DND-41 (cell line): ENCODE measurements around the gene ANKRD26.

ENCODE experiments used
- CTCF ChIP-seq: IDR thresholded peaks from 2 replicates; pipeline ENCODE4 v1.5.1; 2012; ENCODE audit warnings: borderline replicate concordance, low read length, moderate library complexity, mild to moderate bottlenecking; ENCODE audit not compliant: poor library complexity, severe bottlenecking; ENCODE audit errors: extremely low read depth
- EZH2 ChIP-seq: IDR thresholded peaks from 3 replicates; pipeline ENCODE4 v1.6.1; 2012; ENCODE audit warnings: borderline replicate concordance, low read depth, mild to moderate bottlenecking, moderate library complexity, low read length, inconsistent platforms; ENCODE audit not compliant: severe bottlenecking

DNA sequence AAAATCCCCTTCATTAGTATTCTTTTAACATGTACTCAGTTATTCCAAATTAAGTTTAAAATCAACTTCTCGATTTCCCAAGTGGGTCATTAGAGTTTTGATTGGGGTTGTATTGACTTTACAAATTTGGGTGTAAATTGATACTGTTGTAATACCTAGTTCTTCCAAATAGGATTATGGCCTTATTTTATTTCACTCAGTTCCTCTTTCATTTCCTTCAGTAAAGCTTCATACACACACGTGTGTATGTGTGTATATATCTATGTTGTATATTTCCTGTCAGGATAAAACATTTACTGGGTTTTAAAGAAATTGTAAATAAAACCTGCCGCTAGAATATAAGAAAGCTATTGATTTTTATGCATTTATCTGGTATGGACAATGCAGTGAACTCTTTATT is 38.0 kb upstream of the ANKRD26 start:
- no peak for TF ChIP-seq EZH2
- TF ChIP-seq CTCF = no peak
